IPS-NIHi11 (cell line): ENCODE results near the gene NR1D2.
"Not testable (repeated sequence)": the region's sequence is repeated elsewhere in the genome, so short reads cannot be mapped to it uniquely, and the experiment has no call there.

Experiments used
- DNase-seq: peaks from one replicate; pipeline ENCODE4 v3.0.0; 2012; ENCODE audit warnings: mixed read lengths, low spot score

The NR1D2 gene

GRCh38 chr3:24005669-24006068, 60.6 kb downstream of the NR1D2 start:
- DNase-seq = no peak

- DNase-seq = not testable (repeated sequence)
Observed at GRCh38 chr3:24010834-24011233, 65.7 kb downstream of the NR1D2 start.

GRCh38 chr3:24012589-24013269, 67.6 kb downstream of the NR1D2 start:
- DNase-seq = no peak

DNA sequence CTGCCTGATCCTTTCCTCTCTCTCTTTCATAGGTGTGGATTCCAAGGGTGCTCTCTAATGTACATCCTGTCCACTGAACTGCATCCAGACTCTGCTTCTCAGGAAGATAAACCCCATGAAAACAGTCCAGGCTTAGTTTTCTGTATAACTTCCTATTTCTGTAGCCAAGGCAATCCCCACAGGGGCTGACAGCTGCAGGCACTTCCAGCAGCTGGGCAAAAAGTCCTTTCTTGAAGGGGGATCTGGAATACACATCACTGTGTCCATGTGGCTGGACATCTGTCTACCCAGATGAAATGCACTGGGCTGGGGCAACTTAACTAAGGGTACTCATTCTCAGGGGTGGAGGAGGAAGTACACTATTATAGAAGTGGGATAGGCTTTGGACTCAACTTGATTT, 72.2 kb downstream of the NR1D2 start:
- DNase-seq = no peak

- DNase-seq = no peak
Observed at GRCh38 chr3:24018784-24019570, 73.9 kb downstream of the NR1D2 start.

DNA sequence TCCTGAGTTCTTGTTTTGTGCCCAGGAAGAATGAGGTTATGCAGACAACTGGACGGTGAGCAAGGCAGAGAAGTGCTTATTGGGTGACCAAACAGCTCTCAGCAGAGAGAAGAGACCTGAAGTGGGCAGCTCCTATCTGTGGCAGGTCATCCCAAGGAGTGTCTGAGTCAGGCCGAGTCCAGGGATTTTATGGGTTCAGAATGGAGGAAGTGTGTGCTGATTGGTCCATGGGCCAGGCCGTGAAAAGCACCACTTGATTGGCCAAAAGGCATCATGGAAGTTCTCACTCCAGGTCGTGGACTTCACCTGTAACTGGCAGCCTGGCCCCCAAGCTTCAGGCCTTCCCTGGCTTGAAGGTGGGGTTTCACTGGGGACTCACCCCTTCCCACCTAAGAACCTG, 74.5 kb downstream of the NR1D2 start:
- DNase-seq = no peak

DNA sequence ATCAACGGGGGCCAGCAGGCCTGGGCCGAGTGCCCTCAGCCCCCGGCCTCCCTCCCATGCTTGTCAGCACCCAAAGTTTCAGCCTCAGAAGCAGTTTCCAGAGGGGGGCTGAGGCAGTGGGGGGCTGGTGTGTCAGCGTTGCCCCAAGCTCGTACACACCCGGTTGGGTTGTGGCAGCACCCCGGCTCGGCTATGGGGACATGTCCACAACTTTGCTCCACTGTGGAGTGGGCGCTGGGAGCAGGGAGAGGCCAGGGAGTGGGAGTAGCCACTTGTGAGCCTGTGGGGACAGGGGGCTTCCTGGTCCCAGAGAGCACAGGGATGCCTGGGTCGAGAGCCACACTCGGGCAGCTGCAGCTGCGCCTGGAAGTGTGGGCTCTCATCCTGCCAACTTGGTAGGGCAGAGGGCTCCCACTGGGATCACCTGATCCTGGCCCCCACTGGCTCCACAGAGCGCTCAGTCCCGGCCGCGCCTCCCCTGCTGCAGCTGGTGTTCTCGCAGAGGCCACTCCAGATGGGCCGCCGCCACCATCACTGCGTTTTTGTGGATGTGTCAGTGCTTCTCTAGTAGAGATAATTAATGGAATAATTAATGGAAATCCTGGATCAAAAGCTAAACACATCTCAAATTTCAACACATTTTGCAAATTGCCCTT, 75.1 kb downstream of the NR1D2 start:
- DNase-seq = no peak

DNA sequence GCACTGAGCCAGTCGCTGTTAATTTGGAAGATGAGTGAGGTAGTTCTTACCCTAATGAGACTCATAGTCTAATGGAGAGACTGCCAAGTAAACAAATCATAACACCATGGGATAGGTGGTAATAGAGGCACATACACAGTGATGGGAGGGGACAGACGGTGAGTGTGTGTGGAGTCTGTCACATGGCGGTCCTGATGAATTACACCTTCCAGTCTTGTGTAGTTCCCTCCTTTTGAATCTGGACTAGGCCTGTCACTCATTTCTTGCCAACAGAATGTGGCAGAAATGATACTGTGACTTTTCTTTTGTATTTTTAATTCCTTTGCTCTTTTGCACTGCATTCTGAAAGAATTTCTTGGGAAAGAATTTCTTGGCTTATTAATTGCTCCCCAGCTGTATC, 78.1 kb downstream of the NR1D2 start:
- DNase-seq = no peak

DNA sequence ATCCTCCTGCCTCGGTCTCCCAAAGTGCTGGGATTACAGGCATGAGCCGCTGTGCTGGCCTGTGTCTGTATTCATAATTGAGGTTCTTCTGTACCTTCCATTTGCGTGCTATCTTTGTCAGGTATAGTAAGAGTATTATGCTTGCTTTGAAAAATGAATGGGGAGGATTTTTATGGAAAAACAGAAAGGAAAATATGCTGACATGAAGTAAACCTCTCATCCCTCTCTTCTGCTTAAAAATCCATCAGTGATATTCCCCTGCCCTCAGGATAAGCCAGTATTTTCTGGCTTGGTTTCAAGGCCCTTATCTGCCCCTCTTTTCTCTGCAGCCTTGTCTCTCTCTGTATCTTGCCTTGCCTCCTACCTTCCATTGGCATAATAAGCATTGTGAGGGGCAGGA, 80.7 kb downstream of the NR1D2 start:
- no peak for DNase-seq

DNA sequence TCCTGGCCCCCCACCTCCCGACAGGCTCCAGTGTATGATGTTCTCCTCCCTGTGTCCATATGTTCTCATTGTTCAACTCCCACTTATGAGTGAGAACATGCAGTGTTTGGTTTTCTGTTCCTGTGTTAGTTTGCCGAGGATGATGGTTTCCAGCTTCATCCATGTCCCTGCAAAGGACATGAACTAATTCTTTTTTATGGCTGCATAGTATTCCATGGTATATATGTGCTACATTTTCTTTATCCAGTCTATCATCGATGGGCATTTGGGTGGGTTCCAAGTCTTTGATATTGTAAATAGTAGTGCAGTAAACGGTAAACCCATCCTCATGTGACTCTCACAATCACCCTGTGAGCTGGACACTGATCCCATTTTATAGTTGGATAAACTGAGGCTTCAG, 81.6 kb downstream of the NR1D2 start:
- not testable (repeated sequence) for DNase-seq

DNA sequence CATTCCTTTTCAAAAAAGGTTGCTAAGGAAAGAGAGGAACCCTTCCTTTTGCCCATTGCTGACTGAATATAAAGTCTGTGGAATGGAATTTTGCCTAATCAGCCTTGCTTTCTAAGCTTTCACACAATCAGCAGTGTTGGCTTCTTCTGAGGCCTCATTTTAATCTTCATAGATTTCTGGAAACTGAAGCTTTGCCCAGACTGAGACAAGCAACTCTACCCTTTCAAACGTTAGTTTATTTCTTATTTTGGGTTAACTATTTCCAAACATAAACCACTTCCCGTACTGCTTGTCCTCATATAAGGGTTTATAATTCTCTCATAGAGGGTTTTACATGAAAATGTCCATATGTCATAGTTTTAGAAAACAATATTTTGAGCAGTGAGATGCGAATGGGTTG, 82.9 kb downstream of the NR1D2 start:
- DNase-seq = no peak
